AG04450 (cell line): ENCODE data around the gene TLDC2. TPM values are rescaled to one million over a fixed set of nuclear protein-coding genes. Genes with fewer than 3 reads are reported as not detected.

Experiments
- CTCF ChIA-PET: fragments of 300-600, 350-600 bp; formaldehyde crosslinking; extraction: SDS; loops from one replicate; lab custom pipeline; 2022; ENCODE audit warnings: antibody characterized with exemption, inconsistent platforms; lab: Charles Lee
- POLR2A ChIA-PET: fragments of 350-600 bp; formaldehyde crosslinking; extraction: SDS; loops from one replicate; lab custom pipeline; 2021; ENCODE audit warnings: antibody characterized with exemption, inconsistent platforms; lab: Yijun Ruan, JAX
- DNase-seq: peaks from one replicate; pipeline ENCODE4 v3.0.0-alpha.2; 2011; ENCODE audit warnings: low read depth, low spot score
- H3K27ac ChIP-seq: one replicate; pipeline ENCODE4 v1.5.1; 2012; ENCODE audit warnings: low read depth, low read length, control low read depth
- H3K27me3 ChIP-seq: one replicate; pipeline ENCODE4 v1.6.0; 2012; ENCODE audit warnings: low read length; ENCODE audit not compliant: control insufficient read depth, insufficient read depth
- H3K4me3 ChIP-seq: 2 replicates; pipeline ENCODE4 v1.5.1; 2011; ENCODE audit warnings: mild to moderate bottlenecking, low read depth, low read length, control low read depth
- H3K9me3 ChIP-seq: 2 replicates; pipeline ENCODE4 v1.5.1; 2012; ENCODE audit warnings: low read length; ENCODE audit not compliant: control insufficient read depth, insufficient read depth
- CTCF ChIP-seq: IDR thresholded peaks from 2 replicates; pipeline ENCODE4 v1.5.1; 2011; ENCODE audit warnings: low read depth, low read length, control low read depth, inconsistent platforms
- polyA plus RNA-seq: library from polyadenylated mRNA; depleted of rRNA; stranded (reverse); fragments of >200 nt; gene quantifications from 2 replicates; pipeline ENCODE4 v1.2.3, GENCODE V29; 2011

TLDC2 gene
- polyA plus RNA-seq, 1 experiment: 0.57 TPM

- Histone ChIP-seq H3K27me3 (no peaks in the 10 kb centered on the region), H3K27ac (peak overlapping the region; percentile 65), H3K4me3 (peak overlapping the region; percentile 71), H3K9me3 (0 out of 2 replicates have a peak, but pooled peaks cover 3% of the 10 kb centered on the region)
- ChIA-PET POLR2A (interaction anchor here (0.6 to 2.7 kb wide), 6 partner anchors 15 to 88 kb away, joined by 4 to 18 read pairs (median 8); partner anchors contain the start of gene DSN1), CTCF (interaction anchor here (1.1 to 1.3 kb wide), 2 partner anchors 26 to 54 kb away, joined by 6 read pairs; no protein-coding TSS in a partner anchor)
- no peak for DNase-seq
- TF ChIP-seq CTCF: no peak
Observed at GRCh38 chr20:36861875-36862801, 13.8 kb upstream of the TLDC2 start.

GRCh38 chr20:36862857-36863668 is 12.9 kb upstream of the TLDC2 start:
- no peaks in the 10 kb centered on the region for H3K27me3 ChIP-seq
- no peak overlapping the region for H3K27ac ChIP-seq
- DNase-seq: no peak
- CTCF ChIA-PET: interaction anchor here (0.6 to 1.7 kb wide), 26 partner anchors 9 to 289 kb away, joined by 3 to 10 read pairs (median 3); partner anchors contain the start of genes DSN1 and TGIF2
- H3K9me3 ChIP-seq: 0 out of 2 replicates have a peak, but pooled peaks cover 3% of the 10 kb centered on the region
- POLR2A ChIA-PET: interaction anchor here (0.5 to 2.7 kb wide), 12 partner anchors 8 to 322 kb away, joined by 3 to 18 read pairs (median 5); partner anchors contain the start of genes DSN1 and MYL9
- H3K4me3 ChIP-seq: peak overlapping the region; percentile 71
- no peak for TF ChIP-seq CTCF

- DNase-seq: no peak
- ChIA-PET CTCF (interaction anchor here (0.7 to 1.4 kb wide), 2 partner anchors 135 to 259 kb away, joined by 3 to 5 read pairs; partner anchors contain the start of gene RAB5IF), POLR2A (no interaction called here)
- no peaks in the 10 kb centered on the region for H3K27me3 ChIP-seq
- peaks cover 3% of the 10 kb centered on the region; the same call in 1 of the 2 replicates for H3K9me3 ChIP-seq
- H3K27ac ChIP-seq: no peak overlapping the region
- no peak overlapping the region for H3K4me3 ChIP-seq
- TF ChIP-seq CTCF: no peak
Observed at GRCh38 chr20:36865076-36865860, 10.7 kb upstream of the TLDC2 start.

GRCh38 chr20:36865861-36866149 is 10.1 kb upstream of the TLDC2 start:
- TF ChIP-seq CTCF: no peak
- Histone ChIP-seq H3K9me3 (peaks cover 3% of the 10 kb centered on the region; the same call in 1 of the 2 replicates), H3K4me3 (no peak overlapping the region), H3K27me3 (no peaks in the 10 kb centered on the region), H3K27ac (no peak overlapping the region)
- DNase-seq: no peak
- ChIA-PET CTCF (no interaction called here), POLR2A (no interaction called here)
